DMS 273 treated with DMSO at 0.1 percent for 48 hours (cell line): ENCODE measurements around the gene ADAMTS17.

Experiments used
- DNase-seq: peaks from one replicate; lab custom pipeline; 2025; lab: John Stamatoyannopoulos, UW

The ADAMTS17 gene

DNA sequence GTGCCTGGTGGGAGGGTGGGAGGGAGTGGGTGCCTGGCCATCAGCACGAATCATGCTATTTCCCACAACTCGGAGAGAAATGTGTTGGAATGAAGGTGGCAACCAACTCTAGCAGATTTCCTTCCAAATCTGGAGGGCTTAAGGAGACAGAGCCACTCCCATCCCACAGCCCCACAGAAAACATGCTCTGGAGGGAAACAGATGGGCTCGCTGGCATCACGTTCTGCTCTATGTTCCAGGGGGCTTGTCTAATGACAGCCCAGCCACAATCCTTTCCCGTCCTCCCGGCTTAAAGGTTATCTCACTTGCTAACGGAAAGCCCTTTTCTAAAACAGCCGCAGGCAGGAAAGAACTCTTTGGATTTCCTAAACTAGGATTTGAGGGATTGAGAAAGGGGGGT lies 65.3 kb downstream of the ADAMTS17 start:
- DNase-seq, result no peak

DNA sequence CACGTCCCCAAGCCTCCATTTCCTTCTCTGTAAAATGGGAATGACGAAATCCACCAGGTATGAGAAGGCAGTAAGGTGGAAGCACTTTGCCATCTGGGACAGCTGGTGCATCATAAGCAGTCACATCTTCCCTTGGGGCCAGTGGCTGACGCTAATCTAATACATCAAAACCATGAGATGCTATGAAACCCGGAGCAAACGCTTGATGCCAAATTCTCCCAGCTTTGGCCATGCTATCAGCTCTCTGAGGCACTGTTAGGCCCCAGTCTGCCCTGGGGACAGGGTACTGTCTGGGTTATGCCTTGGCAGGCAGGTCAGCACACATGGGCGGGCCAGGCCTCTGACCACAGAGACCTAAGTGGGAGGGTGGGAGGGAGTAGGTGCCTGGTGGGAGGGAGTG lies 66.1 kb downstream of the ADAMTS17 start:
- no peak for DNase-seq

GRCh38 chr15:100269831-100270230 lies 71.9 kb downstream of the ADAMTS17 start:
- DNase-seq, result no peak

DNA sequence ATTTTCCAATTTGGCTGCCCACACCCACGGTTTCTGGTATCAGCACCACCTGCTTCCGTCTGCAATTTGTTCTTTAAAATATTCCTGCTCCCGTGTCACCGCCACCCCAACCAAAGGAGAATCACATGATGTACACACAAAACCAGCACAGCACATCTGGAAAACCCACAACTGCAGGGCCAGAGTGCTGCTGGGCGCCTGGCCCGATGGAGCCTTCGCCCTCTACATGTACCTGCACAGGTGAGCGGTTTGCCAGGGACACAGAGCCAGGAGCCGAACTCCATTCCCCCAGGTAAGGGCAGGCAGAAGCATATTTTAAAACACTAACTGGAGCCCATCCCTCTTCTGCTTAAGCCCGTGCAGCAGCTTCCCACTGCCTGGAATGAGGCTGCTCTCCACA lies 75.6 kb downstream of the ADAMTS17 start:
- DNase-seq, result no peak

GRCh38 chr15:100265641-100266035 lies 76.1 kb downstream of the ADAMTS17 start:
- DNase-seq, result no peak

GRCh38 chr15:100264994-100265640 lies 76.7 kb downstream of the ADAMTS17 start:
- no peak for DNase-seq

DNA sequence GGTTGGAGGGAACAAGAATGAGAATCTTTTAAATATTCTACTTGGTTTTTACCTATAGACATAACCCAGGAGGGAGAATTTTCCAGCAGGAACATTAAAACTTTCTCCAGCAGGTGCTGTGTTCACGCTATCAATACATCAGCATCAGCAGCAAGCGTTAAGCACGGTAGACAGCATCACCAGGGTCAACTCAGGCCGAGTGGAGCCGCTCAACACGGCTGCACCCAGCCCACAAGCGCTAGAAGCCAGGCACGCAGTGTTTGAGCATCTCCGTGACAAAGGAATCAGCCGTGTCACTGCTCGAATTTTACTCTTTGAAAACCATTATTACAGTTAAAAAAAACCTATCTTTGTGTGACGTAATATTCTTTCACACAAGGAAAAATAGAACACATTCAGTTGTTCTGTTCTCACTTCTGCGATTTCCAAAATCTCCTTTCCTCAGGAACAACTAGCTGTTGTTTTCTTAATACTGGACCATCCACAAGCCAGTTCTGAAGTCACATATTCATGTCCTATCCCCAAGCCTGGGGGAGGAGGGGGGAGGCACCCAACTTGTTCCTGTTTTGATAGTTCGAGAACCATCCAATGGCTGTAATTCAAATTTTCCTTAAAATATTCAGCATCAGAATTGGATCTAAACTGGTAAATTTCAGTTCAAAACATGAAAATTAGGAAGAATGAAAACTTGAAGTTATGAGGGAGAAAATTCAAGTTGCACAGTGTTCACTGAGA lies 77.9 kb downstream of the ADAMTS17 start:
- no peak for DNase-seq

GRCh38 chr15:100263031-100263430 lies 78.7 kb downstream of the ADAMTS17 start:
- DNase-seq, result no peak

GRCh38 chr15:100261302-100262240 lies 80.2 kb downstream of the ADAMTS17 start:
- no peak for DNase-seq

DNA sequence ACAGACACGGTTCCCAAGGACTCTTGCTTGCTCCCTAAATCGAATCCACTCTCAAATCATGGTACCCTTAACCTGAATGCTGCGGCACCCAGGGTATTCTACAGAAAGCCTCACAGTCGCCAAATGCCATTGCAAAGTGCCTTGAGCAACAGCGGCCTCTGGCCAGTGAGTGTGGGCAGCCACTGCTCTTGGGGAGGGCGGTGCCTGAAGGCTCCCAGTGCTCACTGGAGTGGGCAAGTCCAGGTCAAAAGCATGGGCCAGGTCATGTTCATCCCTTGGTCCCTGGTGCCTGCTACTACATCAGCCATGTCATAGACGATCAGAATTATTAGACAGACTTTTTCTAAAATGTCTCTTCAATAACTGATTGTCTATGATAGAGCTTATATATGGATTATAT lies 82.5 kb downstream of the ADAMTS17 start:
- no peak for DNase-seq

- no peak for DNase-seq
Observed at GRCh38 chr15:100256970-100257650, 84.7 kb downstream of the ADAMTS17 start.

DNA sequence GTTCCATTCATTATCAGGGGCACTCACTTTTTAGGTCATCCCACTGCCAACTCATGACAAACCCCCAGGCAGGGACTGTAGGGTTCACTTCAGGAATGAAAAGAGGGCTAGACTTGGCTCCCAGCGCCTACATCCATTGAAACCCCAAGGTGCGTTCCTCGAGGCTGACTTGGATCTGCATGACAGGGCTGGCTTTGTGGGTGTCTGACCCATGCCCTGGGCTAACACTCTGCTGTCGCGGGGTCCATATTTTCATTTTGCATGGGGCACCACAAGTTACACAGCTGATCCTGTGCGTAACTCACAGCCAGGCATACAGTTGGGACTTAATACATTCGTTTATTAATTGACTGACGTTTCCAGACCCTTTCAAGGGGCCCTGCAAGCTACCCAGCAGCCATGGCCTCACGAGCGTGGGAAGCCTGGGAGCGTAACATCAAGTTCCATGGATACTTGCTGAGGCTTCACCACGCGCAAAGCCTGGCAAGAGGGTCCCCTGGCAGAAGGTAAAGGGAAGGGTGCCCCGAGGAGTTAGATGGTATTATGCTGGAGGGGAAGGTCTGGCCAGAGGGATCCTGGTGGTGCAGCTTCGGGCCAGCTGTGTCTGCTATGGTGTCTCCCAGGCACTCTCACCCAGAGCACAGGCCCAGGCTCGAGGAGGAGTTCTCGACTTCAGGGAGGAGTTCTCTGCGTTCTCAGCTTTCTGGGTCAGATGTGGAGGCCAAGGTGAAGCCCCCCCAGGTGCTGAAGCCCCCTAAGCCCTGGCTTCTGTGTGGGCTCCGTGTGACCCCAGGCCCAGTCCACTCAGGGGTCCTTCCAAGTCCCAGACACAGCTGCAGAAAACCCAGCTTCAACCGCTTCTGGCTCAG lies 85.4 kb downstream of the ADAMTS17 start:
- DNase-seq, result no peak

GRCh38 chr15:100255644-100256043 lies 86.1 kb downstream of the ADAMTS17 start:
- no peak for DNase-seq

GRCh38 chr15:100254691-100255090 lies 87.1 kb downstream of the ADAMTS17 start:
- no peak for DNase-seq

DNA sequence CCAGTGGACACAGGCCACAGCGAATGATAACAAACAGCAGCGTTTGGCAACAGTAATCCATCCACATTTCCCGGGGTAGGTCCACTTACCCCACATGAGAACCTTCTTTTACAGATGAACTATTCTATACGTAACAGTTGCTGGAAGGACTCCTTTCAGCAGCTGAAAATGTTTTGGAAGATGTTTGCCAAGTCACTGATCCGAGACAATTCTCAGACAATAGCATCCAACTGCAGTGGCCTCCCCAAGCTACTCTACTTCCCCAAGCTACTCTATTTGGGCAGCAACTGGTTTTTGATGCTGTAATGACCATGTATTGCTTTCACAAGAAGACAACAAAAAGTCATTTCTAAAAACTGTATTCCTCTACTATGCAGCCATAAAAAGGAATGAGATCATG lies 87.5 kb downstream of the ADAMTS17 start:
- DNase-seq, result no peak

- no peak for DNase-seq
Observed at GRCh38 chr15:100253640-100254039, 88.1 kb downstream of the ADAMTS17 start.

- DNase-seq, result no peak
Observed at GRCh38 chr15:100252779-100253417, 88.9 kb downstream of the ADAMTS17 start.

- no peak for DNase-seq
Observed at GRCh38 chr15:100252359-100252758, 89.4 kb downstream of the ADAMTS17 start.

DNA sequence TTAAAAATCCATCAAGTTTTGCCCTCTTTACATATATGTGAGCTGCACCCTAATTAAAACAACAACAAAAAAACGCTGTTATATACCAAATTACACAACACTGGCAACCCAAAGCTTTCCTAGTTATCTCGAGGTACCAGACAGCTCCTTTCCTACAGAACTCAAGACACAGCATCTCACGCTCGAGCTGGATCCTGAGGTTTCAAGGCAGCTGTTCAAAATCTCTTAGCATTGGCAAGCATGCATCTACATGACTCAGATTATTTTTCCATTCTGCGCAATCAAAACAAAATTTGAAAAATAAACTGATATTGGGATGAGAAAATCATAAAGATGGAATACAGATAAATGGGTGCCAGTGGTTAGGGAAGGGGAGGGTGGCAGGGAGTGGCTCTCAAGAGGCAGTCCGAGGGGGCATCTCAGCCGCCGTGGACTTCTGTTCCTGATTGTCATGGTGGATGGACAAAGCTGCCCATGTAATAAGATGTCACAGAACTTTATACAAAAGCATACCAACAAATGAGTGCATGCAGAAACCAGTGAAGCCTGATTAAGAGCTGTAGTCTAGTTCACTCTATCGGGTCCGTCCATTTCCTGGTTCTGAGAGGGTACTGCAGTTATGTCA lies 91.5 kb downstream of the ADAMTS17 start:
- DNase-seq, result no peak
